Activated CD4-positive, alpha-beta T cell treated with anti-CD3 and anti-CD28 coated beads, Interleukin-2, amount 50 U/mL, for 4 hours (primary cell): ENCODE data around the gene ST6GALNAC6.
"Not testable (repeated sequence)": the region's sequence is repeated elsewhere in the genome, so short reads cannot be mapped to it uniquely, and the experiment has no call there.

Experiments used
- DNase-seq, 2 experiments: peaks; one replicate each; pipeline ENCODE4 v3.0.0-alpha.2; 2020

ST6GALNAC6 gene

DNA sequence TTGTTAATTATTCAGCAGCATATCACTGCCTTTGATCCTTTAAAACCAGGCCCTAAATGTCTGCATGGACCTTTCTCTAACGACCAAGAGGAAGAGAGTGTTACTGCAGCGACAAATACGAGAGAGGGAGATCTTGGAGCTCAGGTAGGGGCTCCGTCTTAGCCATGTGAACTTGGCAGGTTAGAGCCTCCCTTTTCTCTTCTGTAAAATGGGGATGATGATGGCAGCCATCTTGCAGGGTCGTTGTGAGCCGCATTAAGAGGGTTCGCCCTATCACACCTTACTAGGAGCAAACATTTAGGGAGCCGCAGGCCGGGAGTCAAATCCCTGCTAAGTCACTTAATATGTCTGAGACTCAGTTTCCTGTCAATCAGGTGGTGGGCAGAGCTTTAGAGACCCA, 46.6 kb downstream of the ST6GALNAC6 start:
- no peak for DNase-seq

DNA sequence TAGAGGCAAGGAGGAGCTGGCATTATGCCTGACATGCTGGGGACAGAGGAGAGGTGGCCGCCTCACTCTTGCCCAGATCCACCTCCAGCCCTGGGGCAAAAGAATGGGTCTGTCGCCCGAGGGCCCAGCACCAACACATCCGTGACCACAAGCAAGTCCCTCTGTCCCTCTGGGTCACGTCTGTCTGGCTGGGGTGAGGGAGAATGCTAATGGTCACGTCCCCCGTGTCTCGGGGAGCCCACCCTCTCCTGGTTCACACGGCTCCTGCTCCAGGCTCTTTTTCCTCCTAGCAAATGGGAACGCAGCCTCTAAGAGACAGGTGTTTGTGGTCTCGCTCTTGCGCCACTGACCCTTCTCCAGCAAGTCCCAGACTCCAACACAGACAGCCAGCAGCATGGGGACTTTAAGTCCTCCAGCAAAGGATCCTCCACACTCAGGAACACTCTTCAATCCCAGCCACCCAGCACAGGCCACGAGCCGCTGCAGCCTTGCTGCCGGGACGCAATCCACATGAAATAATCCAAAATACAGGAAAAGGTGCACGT, 49.0 kb downstream of the ST6GALNAC6 start:
- no peak for DNase-seq

DNA sequence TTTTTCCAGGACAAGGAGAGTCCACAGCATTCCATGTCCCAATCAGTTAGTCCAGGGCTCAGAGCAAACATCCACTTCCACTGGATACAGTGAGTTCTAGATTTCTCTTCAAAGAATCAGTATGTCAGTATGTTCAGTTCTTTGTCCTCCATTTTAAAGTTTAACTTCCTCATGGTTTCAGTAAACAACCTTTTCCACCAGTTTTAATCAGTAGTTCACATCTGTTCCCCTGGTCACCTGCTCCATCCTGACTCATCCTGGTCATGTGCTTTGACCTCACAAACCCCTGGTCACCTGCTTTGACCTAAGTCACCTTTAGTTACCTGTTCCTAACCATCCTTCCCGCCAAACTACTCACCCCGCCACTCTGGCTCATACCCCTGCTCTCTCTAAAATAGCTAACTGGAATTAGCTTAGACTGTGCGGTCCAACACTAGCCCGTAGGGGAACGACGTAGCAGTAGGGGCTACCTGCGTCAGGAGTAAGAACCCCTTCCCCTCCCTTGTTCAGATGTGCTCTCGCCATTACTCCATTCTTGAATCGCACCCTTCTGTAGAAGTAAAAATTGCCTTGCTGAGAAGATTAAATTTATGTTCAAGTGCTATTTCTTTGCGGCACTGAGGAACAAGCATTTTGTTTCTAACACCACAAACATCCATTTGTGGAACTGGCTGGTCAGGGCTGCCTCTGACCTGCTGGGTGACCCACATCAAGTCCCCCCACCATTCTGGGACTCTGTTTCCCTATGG, 50.5 kb downstream of the ST6GALNAC6 start:
- no peak for DNase-seq

DNA sequence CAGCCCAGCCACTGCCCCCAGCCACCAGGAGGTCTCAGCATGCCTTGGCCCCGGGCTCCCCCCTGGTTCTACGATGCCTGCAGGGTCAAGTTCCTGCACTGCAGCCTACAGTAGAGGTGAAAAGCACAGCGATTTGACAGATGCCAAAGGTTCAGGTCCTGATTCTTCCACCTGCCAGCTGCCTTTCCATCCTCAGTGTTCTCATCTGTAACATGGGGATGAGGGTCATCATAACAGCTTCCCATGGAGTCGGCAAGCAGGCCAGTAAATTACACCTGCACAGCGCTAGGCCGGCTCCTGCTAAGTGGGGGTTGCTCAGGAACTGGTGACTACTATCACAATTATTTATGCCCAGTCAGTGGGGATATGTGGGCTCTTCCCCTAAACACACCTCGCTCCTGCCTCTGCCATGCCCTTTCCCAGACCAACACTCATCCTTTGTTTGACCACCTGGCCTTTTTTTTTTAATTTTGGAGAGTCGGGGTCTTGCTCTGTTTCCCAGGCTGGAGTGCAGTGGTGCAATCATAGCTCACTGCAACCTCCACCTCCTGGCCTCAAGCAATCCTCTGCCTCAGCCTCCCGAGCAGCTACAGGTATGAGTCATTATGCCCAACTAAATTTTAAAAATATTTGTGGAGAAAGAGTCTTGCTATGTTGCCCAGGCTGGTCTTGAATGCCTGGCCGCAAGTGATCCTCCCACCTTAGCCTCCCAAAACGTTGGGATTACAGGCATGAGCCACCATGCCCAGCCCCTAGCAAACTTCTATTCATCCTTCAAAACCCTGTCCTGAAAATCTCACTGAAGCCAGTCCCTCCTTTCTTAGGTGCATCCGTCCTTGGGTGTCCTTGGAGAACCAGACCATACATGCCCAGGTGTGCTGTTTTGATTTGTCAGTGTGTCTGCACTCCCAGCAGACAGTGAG, 51.3 kb downstream of the ST6GALNAC6 start:
- DNase-seq: no peak

DNA sequence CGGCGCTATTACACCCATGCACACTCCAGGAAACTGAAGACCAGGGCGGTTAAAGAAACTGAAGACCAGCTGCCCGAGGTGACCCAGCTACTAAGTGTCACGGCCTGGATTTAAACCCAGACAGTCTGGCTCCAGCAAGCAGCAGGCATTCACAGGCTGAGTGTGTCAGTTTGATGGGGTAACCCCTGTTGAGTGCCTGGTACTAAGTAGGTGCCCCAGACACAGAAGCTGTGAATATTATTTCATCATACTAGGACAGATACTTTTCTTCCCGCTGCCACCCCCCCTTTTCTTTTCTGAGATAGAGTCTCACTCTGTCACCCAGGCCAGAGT, 52.3 kb downstream of the ST6GALNAC6 start:
- no peak for DNase-seq

DNA sequence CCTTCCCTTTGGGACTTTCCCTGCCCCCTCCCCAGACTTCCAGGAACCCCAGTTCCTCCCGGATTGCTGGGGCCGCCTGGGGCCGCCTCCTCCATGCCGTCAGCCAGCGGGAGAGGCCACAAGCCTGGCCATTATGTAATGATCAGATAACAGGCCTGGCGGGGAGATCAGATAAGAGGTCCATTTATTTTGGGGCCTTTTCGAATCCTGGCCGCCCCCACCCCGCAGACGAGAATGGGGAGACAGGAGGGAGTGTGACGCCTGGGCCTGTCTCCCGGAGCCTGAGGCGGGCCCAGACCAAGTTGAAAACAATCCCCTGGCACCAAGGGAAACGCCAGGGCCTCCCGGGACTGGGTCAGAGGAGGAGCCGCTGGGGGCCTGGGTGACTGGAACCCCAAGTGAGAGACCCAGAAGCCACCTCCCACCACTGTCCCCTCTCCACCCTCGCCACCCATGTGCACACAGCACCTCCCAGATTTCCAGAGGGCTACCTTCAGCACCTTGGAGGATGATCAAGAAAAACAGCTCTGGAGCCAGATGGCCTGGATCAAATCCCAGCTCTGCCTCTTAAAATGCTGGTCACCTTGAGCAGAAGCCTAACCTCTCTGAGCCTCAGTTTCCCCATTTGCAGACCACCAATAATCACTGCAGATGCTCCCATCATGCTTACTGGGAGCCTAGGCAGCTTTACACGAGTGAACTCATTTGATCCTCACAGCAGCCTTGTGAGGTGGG, 52.8 kb downstream of the ST6GALNAC6 start:
- no peak for DNase-seq

DNA sequence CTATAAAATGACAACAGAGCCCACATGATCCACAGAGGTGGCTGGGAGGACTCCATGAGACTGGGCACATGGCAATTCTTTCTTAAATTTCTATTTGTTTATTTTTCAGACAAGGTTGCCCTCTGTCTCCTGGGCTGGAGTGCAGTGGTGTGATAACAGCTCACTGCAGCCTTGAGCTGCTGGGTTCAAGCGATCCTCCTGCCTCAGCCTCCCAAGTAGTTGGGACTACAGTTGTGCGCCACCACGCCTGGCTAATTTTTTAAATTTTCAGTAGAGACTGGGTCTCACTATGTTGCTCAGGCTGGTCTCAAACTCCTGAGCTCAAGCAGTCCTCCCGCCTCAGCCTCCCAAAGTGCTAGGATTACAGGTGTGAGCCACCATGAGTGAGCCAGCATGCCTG, 53.8 kb downstream of the ST6GALNAC6 start:
- DNase-seq: not testable (repeated sequence)

DNA sequence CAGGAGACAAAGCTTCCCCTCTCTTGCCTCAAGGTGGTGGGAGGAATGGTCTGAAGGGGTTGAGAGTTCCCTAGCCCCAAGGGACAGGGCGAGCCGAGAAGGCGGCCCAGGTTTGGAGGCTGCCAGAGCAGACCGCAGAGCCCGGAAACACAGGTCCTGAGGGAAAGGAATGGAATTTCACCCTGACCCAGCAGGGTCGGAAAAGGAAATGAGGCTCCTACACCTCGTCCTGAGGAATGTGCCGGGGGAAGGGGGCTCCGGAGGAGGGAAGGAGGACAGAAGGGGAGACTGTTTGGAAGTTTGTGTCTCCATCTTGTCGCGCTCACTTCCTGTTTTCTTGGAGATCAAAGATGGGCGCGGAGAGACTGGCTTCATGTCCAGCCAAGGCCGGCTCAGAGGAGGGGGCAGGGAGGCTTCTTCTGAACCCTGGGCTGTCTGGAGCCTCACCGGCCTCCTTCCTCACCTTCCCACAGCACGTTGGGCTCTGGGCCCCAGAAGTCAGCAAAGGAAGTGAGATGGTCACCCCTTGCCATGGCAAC, 54.5 kb downstream of the ST6GALNAC6 start:
- DNase-seq: no peak

DNA sequence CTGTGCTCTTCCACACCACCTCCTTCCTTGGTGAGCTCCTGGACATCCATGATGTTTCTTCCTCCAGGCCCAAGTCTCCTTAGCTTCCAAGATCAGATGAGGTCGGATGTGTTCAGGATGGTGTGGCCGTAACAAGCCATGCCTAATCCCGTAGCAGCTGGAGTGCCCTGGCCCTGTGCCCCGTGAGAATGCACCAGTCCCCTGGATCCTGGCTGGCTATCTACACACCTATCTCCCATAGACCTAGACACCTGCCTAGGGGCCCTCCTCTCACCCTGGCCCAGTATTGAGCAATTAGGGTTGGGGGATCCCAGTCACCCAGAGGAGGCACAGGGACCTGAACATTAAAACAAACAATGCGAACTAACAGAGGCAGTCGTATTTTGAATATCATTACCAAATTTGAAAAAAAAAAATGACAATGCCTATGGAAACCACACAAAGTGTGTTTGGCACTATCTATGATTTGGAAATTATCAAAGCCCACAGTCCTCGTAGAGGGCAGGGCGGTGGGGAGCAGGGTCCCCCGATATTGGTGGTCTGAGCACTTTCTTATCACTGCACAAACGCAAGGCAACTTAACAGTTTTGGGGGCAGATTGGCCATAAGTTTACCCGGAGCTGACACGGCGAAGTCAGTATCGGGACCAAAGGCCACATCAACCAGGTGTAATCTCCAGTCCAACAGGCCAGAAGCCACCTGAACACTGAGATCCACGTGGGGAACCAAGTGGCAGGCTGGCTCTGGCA, 58.1 kb downstream of the ST6GALNAC6 start:
- no peak for DNase-seq

DNA sequence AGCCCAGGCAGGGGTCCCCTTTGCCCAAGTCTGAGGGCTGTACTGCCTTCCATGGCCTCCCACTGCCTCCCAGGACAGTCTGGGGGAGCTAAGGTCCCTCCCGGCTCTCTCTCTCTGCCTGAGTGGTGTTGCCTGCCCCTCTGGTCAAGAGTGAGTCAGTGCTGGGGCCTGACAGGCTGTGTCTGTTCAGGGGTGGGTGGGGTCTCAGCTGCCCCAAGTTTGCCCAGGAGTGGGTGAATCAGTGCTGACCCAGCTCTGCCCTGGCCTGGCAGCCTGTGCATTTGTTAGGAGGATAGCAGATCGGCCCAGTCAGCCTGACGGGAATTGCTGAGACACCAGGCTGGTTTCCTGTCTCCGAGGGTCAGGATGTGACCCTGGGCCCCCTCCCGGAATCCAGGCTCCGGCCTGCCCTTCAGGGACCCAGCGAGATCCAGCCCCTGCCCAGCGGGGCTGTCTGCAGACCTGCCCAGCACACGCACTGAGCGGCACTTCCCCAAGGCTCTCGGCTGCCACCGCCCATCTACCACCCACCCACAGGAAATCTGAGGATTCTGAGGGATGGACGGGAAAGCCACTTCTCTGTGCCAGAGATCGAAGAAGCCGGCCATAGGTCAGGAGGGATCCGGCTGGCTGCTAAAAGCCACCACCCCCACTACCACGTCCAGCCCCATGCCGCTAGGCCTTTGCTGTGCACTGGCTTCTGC, 60.9 kb downstream of the ST6GALNAC6 start:
- DNase-seq: no peak

DNA sequence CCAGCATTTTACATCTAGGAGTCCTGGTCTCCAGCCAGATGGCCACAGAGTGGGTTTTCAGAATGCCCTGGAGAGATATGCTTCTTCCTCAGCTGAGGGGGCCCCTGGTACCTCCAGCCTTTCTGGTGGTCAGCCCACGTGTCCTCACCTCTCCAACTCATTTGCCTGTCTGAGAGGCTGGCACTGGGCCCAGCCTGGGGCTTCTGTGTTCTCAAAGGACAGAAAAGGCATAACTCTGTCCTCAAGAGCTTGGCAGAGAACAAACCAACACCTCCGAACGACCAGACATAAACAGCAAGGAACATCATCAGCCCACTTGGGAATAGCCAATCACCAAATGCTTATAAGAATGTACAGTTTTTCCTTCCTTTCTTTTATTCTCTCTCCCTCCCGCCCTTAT, 62.1 kb downstream of the ST6GALNAC6 start:
- DNase-seq: no peak

DNA sequence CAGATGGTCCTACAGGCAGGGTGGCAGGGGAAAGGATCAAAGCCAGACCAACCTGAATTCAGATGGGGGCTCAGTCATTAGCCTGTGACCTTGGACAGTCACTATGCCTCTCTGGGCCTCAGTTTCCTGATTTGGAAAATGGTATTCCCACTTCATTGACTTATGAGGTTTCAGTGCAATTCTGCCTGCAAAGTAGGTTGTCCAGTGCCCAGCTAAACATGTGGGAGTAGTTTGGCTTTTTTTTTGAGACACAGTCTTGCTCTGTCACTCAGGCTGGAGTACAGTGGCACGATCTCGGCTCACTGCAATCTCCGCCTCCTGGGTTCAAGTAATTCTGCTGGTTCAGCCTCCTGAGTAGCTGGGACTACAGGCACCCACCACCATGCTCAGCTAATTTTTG, 62.8 kb downstream of the ST6GALNAC6 start:
- not testable (repeated sequence) for DNase-seq

DNA sequence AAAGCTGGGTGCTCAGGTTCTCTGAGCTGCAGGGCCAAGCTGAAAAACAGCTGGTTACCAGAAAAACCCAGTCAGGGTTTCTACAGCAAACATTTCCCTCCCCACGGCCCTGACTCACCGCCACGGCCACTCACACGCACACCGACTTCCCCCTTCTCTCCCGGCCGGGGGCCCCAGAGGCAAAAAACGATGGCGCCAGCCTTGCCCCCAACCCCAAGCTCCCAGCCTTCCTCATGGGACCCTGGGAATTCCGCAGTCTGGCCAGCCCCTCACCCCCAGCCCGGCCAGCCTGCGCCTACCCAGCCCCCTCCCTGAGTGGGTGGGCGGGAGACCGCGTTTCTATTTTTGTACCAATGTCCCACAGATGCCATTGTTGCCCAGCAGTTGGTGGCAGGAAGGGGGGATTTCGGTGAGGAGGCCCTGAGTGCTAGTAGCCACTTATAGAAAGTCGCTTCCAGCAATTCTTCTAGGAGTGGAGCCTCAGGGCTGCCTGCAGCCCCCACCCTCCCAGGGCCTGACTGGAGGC, 63.3 kb downstream of the ST6GALNAC6 start:
- DNase-seq: no peak
